A673 (cell line): ENCODE data around the gene ZBTB8A.

Source experiments
- CTCF ChIP-seq: fragments of 300-800, 200-600 bp; sonication (generic); conservative IDR thresholded peaks from 2 replicates; pipeline ENCODE4 v1.5.1; 2017; ENCODE audit warnings: low read depth, mild to moderate bottlenecking, antibody characterized with exemption, low read length, moderate library complexity, mixed read lengths
- EZH2 ChIP-seq: fragments of 200-600 bp; sonication (generic); IDR thresholded peaks from 2 replicates; pipeline ENCODE4 v1.6.1; 2017; ENCODE audit warnings: borderline replicate concordance, low read depth, mild to moderate bottlenecking, mixed read lengths, antibody characterized with exemption, low read length; ENCODE audit not compliant: poor library complexity, severe bottlenecking

GRCh38 chr1:32489774-32490454 lies 49.3 kb upstream of the ZBTB8A start:
- TF ChIP-seq CTCF = no peak
- TF ChIP-seq EZH2 = no peak
